Measurements from ENCODE around the gene KNSTRN. TPM values are rescaled to one million over a fixed set of nuclear protein-coding genes. Genes with fewer than 3 reads are reported as not detected.

Gene KNSTRN
- total RNA-seq, 1 donor from 2014 or later, result 30.0 TPM

DNA sequence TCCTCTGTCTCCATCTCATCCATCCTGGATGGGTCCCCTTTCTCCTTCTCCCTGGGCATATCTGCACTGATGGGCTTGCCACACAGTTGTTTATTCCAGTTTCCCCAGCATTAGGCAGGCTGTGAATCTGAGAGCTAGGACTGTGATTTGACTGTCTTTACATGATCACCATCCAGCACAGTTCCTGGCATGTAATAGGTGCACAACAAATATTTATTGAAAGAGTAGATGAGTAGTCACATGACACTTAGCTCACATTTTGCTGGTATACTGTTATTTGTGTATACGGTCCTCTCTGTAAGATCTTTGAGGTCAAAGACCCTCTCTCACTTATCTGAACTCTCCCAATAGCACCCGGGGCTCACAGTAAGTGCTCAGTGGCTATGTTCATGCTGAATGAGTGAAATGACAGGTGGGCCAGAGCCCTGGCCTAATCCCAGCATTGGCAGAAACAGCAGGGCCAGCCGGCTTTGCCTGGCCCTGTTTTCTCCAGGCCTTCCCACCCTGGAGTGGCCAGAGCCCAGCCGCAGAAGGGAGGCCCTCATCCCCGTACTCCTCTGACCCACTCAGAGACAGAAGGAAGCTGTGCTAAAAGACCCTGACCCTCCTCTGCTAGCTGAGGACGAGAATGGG is 42.1 kb downstream of the KNSTRN start:
- no peak overlapping the region for H3K4me3 ChIP-seq (ENCODE audit: low read depth, low read length)
- H3K36me3 ChIP-seq (ENCODE audit: control insufficient read depth, insufficient read depth, low read length), result no peaks in the 10 kb centered on the region
- TF ChIP-seq, protein P1, sequence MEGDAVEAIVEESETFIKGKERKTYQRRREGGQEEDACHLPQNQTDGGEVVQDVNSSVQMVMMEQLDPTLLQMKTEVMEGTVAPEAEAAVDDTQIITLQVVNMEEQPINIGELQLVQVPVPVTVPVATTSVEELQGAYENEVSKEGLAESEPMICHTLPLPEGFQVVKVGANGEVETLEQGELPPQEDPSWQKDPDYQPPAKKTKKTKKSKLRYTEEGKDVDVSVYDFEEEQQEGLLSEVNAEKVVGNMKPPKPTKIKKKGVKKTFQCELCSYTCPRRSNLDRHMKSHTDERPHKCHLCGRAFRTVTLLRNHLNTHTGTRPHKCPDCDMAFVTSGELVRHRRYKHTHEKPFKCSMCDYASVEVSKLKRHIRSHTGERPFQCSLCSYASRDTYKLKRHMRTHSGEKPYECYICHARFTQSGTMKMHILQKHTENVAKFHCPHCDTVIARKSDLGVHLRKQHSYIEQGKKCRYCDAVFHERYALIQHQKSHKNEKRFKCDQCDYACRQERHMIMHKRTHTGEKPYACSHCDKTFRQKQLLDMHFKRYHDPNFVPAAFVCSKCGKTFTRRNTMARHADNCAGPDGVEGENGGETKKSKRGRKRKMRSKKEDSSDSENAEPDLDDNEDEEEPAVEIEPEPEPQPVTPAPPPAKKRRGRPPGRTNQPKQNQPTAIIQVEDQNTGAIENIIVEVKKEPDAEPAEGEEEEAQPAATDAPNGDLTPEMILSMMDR (IDR thresholded peaks at IDR 0.05; ENCODE audit: insufficient read depth, low read length, poor library complexity, severe bottlenecking), result no peak
- DNase-seq (ENCODE audit: low read depth), result no peak
- peaks cover 13% of the 10 kb centered on the region for H3K27me3 ChIP-seq (ENCODE audit: control insufficient read depth, insufficient read depth, low read length)

DNA sequence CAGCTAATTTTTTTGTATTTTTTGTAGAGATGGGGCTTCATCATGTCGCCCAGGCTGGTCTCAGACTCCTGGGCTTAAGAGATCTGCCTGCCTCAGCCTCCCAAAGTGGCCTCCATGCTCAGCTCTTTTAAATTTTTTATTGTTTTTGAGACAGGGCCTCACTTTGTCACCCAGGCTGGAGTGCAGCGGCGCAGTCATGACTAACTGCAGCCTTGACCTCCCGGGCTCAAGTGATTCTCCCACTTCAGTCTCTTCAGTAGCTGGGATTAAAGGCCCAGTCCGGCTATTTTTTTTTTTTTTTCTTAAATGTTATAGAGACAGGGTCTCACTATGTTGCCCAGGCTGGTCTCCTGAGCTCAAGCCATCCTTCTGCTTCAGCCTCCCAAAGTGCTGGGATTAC is 43.2 kb downstream of the KNSTRN start:
- TF ChIP-seq, protein P1 (IDR thresholded peaks at IDR 0.05; ENCODE audit: insufficient read depth, low read length, poor library complexity, severe bottlenecking), result no peak
- no peak overlapping the region for H3K4me3 ChIP-seq (ENCODE audit: low read depth, low read length)
- DNase-seq (ENCODE audit: low read depth), result no peak
- H3K27me3 ChIP-seq (ENCODE audit: control insufficient read depth, insufficient read depth, low read length), result peaks cover 15% of the 10 kb centered on the region
- no peaks in the 10 kb centered on the region for H3K36me3 ChIP-seq (ENCODE audit: control insufficient read depth, insufficient read depth, low read length)

DNA sequence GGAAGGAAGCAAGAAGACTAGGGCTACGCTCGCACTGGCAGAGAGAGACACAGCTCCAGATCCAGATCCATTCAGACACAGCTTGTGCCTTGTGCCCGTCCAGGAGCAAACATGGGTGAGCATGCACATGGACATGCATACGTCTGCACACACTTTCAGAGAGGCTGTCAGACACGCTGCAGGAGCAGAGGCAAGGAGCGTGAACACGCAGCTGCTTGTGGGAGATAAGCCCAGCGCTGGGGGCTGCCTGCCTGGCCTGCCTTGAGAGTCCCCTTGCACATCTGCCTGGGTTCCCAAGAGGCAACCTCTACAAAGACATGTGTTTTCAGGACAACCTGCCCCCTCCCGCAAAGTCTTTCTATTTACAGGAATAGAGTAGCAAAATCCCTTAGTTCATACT is 44.7 kb downstream of the KNSTRN start:
- no peaks in the 10 kb centered on the region for H3K36me3 ChIP-seq (ENCODE audit: control insufficient read depth, insufficient read depth, low read length)
- H3K4me3 ChIP-seq (ENCODE audit: low read depth, low read length), result no peak overlapping the region
- DNase-seq (ENCODE audit: low read depth), result no peak
- TF ChIP-seq, protein P1 (IDR thresholded peaks at IDR 0.05; ENCODE audit: insufficient read depth, low read length, poor library complexity, severe bottlenecking), result no peak
- peaks cover 10% of the 10 kb centered on the region for H3K27me3 ChIP-seq (ENCODE audit: control insufficient read depth, insufficient read depth, low read length)

DNA sequence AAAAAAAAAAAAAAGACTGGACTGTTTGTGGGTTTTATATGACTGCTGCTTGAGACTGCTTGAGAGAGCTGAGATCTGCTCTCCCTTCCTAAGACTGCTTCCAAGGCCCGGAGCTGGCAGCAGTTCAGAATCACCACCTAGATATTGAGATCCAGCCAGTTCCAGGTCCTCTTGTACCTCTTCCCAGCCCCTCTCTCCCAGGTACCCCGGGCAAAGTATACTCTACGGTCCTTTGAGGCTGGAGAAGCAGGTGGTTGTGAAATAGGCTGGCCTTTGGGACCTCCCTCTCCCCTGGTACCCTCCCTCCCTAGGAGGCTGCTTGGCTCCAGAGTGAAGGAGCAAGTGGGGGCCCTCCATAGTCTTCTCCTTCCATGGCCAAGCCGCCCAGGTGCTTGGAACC is 45.7 kb downstream of the KNSTRN start:
- peaks cover 16% of the 10 kb centered on the region for H3K27me3 ChIP-seq (ENCODE audit: control insufficient read depth, insufficient read depth, low read length)
- TF ChIP-seq, protein P1 (IDR thresholded peaks at IDR 0.05; ENCODE audit: insufficient read depth, low read length, poor library complexity, severe bottlenecking), result no peak
- no peak for DNase-seq (ENCODE audit: low read depth)
- no peak overlapping the region for H3K4me3 ChIP-seq (ENCODE audit: low read depth, low read length)
- H3K36me3 ChIP-seq (ENCODE audit: control insufficient read depth, insufficient read depth, low read length), result no peaks in the 10 kb centered on the region

DNA sequence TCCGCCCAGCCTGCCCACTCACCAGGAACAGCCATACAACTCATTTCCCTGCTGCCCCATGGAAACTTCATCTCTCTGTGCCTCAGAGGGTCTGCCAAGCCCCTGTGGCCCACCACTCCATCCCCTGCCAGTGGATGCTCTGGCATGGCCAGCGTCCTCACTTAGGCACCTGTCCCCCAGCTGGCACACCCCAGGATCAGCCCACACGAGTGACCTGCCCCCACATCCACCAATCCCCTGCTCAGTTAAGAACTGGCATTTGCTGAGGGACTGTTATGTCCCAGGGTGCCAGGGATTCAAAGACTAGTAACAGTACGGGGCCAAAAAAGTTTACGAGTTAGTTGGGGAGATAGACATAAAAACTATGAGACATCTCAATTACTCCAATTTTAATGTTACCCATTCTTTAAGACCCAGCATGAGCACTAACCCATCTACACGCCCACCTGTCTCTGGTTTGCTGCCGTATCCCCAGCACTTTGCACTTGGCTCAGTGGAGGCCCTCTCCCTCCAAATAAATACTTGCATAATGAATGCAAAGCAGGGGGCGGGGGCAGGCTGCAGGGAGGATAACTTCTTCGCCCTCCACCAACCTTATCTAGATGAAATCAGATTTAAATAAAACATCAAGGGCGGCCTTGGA is 46.7 kb downstream of the KNSTRN start:
- no peak overlapping the region for H3K4me3 ChIP-seq (ENCODE audit: low read depth, low read length)
- H3K27me3 ChIP-seq (ENCODE audit: control insufficient read depth, insufficient read depth, low read length), result peaks cover 20% of the 10 kb centered on the region
- no peaks in the 10 kb centered on the region for H3K36me3 ChIP-seq (ENCODE audit: control insufficient read depth, insufficient read depth, low read length)
- no peak for DNase-seq (ENCODE audit: low read depth)
- TF ChIP-seq, protein P1 (IDR thresholded peaks at IDR 0.05; ENCODE audit: insufficient read depth, low read length, poor library complexity, severe bottlenecking), result no peak

Data from kidney epithelial cell (primary cell).